Neural progenitor cell (in vitro differentiated cells): ENCODE measurements around the gene NAGA. TPM values are rescaled to one million over a fixed set of nuclear protein-coding genes. Genes with fewer than 3 reads are reported as not detected.

ENCODE experiments used
- DNase-seq: peaks from one replicate; pipeline ENCODE4 v3.0.0-alpha.2; 2016; ENCODE audit warnings: low spot score
- H2AFZ ChIP-seq: fragments of 200-600 bp; sonication (generic); replicated peaks from 2 replicates; pipeline ENCODE4 v1.6.1; 2016; ENCODE audit warnings: antibody characterized with exemption
- H3F3A ChIP-seq: fragments of 200-600 bp; sonication (generic); 2 replicates; pipeline ENCODE4 v1.6.1; 2016; ENCODE audit warnings: antibody characterized with exemption, low read depth
- H3K27ac ChIP-seq: fragments of 200-600 bp; sonication (generic); 2 replicates; pipeline ENCODE4 v1.5.1; 2016; ENCODE audit warnings: mild to moderate bottlenecking
- H3K27me3 ChIP-seq: fragments of 200-600 bp; sonication (generic); 2 replicates; pipeline ENCODE4 v1.6.1; 2016; ENCODE audit warnings: mild to moderate bottlenecking, moderate library complexity
- H3K36me3 ChIP-seq: fragments of 200-600 bp; sonication (generic); 2 replicates; pipeline ENCODE4 v1.5.1; 2016
- H3K4me1 ChIP-seq: fragments of 200-600 bp; sonication (generic); 2 replicates; pipeline ENCODE4 v1.6.1; 2016; ENCODE audit warnings: mixed run types
- H3K4me2 ChIP-seq: fragments of 200-600 bp; sonication (generic); 2 replicates; pipeline ENCODE4 v1.6.1; 2016
- H3K4me3 ChIP-seq: fragments of 200-600 bp; sonication (generic); 2 replicates; pipeline ENCODE4 v1.5.1; 2016
- H3K79me2 ChIP-seq: fragments of 200-600 bp; sonication (generic); 2 replicates; pipeline ENCODE4 v1.6.1; 2016; ENCODE audit warnings: low read depth
- H3K9ac ChIP-seq: fragments of 200-600 bp; sonication (generic); 2 replicates; pipeline ENCODE4 v1.6.1; 2016
- H3K9me3 ChIP-seq: fragments of 200-600 bp; sonication (generic); 2 replicates; pipeline ENCODE4 v1.5.1; 2016; ENCODE audit warnings: low read depth
- H4K20me1 ChIP-seq: fragments of 200-600 bp; sonication (generic); 2 replicates; pipeline ENCODE4 v1.6.1; 2016; ENCODE audit warnings: low read depth
- H3K27ac Mint-ChIP-seq: 3 replicates; pipeline ENCODE4 v1.8.0; 2021; ENCODE audit warnings: mixed read lengths
- H3K27me3 Mint-ChIP-seq: 2 replicates; pipeline ENCODE4 v1.8.0; 2022; ENCODE audit warnings: low read depth, mild to moderate bottlenecking, inconsistent platforms, moderate library complexity, mixed read lengths; ENCODE audit not compliant: insufficient read depth
- H3K36me3 Mint-ChIP-seq: 3 replicates; pipeline ENCODE4 v1.8.0; 2021; ENCODE audit warnings: mixed read lengths
- H3K4me1 Mint-ChIP-seq: 3 replicates; pipeline ENCODE4 v1.8.0; 2021; ENCODE audit warnings: mixed read lengths
- H3K4me3 Mint-ChIP-seq: 3 replicates; pipeline ENCODE4 v1.8.0; 2021; ENCODE audit warnings: mild to moderate bottlenecking, moderate library complexity, mixed read lengths
- H3K9me3 Mint-ChIP-seq: 3 replicates; pipeline ENCODE4 v1.8.0; 2020; ENCODE audit warnings: mixed read lengths
- CTCF ChIP-seq: fragments of 200-600 bp; sonication (generic); IDR thresholded peaks from 2 replicates; pipeline ENCODE4 v1.5.1; 2017; ENCODE audit warnings: antibody characterized with exemption, mild to moderate bottlenecking
- EZH2 ChIP-seq: fragments of 200-600 bp; sonication (generic); IDR thresholded peaks from 2 replicates; pipeline ENCODE4 v1.6.1; 2017; ENCODE audit warnings: antibody characterized with exemption, mild to moderate bottlenecking, moderate library complexity
- EZH2phosphoT487 ChIP-seq: fragments of 200-600 bp; sonication (generic); IDR thresholded peaks from 2 replicates; pipeline ENCODE4 v1.6.1; 2017; ENCODE audit warnings: antibody characterized with exemption
- total RNA-seq: library from RNA; depleted of rRNA; stranded (reverse); fragments of >200 nt; gene quantifications from 2 replicates; pipeline ENCODE4 v1.2.3, GENCODE V29; 2015; ENCODE audit warnings: low replicate concordance

The NAGA gene
- total RNA-seq, 1 donor from 2014 or later = 14.9 TPM

- H3K9me3 Mint-ChIP-seq = no peaks in the 10 kb centered on the region
- Histone ChIP-seq H4K20me1 (no peaks in the 10 kb centered on the region), H3K79me2 (no peaks in the 10 kb centered on the region), H2AFZ (no peak overlapping the region), H3K36me3 (no peaks in the 10 kb centered on the region), H3K4me1 (no peaks in the 10 kb centered on the region), H3K4me3 (no peak overlapping the region), H3K4me2 (no peak overlapping the region), H3K9ac (no peak overlapping the region), H3K27ac (no peak overlapping the region), H3K27me3 (no peaks in the 10 kb centered on the region), H3K9me3 (no peaks in the 10 kb centered on the region), H3F3A (no peaks in the 10 kb centered on the region)
- TF ChIP-seq EZH2 (no peak), CTCF (no peak), EZH2phosphoT487 (no peak)
- no peaks in the 10 kb centered on the region for H3K27me3 Mint-ChIP-seq
- DNase-seq = no peak
- H3K4me1 Mint-ChIP-seq = no peaks in the 10 kb centered on the region
- no peak overlapping the region for H3K4me3 Mint-ChIP-seq
- no peaks in the 10 kb centered on the region for H3K36me3 Mint-ChIP-seq
- H3K27ac Mint-ChIP-seq = no peak overlapping the region
Observed at GRCh38 chr22:42050641-42051180, 19.9 kb downstream of the NAGA start.

GRCh38 chr22:42041784-42042183 is 28.8 kb downstream of the NAGA start:
- DNase-seq = no peak
- H3K9me3 Mint-ChIP-seq = peaks cover 23% of the 10 kb centered on the region
- no peak overlapping the region for H3K4me3 ChIP-seq
- H3K27me3 Mint-ChIP-seq = peaks cover 7% of the 10 kb centered on the region
- no peaks in the 10 kb centered on the region for H3K27me3 ChIP-seq
- no peaks in the 10 kb centered on the region for H3K4me1 ChIP-seq
- no peaks in the 10 kb centered on the region for H3K9me3 ChIP-seq
- no peak for TF ChIP-seq EZH2phosphoT487
- TF ChIP-seq CTCF = no peak
- no peaks in the 10 kb centered on the region for H4K20me1 ChIP-seq
- no peak overlapping the region for H3K27ac Mint-ChIP-seq
- H3K9ac ChIP-seq = no peak overlapping the region
- H3K27ac ChIP-seq = no peak overlapping the region
- H3K36me3 Mint-ChIP-seq = peaks cover 5% of the 10 kb centered on the region
- H3F3A ChIP-seq = no peaks in the 10 kb centered on the region
- H3K4me3 Mint-ChIP-seq = no peak overlapping the region
- no peaks in the 10 kb centered on the region for H3K79me2 ChIP-seq
- H3K4me1 Mint-ChIP-seq = no peaks in the 10 kb centered on the region
- no peak overlapping the region for H2AFZ ChIP-seq
- no peak overlapping the region for H3K4me2 ChIP-seq
- H3K36me3 ChIP-seq = no peaks in the 10 kb centered on the region

DNA sequence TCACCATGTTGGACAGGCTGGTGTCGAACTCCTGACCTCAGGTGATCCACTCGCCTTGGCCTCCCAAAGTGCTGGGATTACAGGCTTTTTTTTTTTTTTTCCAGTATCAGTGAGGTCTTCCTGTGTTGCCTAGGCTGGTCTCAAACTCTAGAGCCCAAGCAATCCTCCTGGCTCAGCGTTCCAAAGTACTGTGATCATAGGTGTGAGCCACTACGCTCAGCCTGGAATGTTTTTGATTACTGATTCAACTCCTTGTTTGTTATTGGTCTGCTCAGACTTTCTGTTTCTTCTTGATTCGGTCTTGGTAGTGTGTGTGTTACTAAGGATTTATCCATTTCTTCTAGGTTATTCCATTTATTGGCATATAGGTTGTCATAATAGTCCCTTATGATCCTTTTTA is 31.3 kb downstream of the NAGA start:
- no peaks in the 10 kb centered on the region for H3K4me1 Mint-ChIP-seq
- H4K20me1 ChIP-seq = no peaks in the 10 kb centered on the region
- no peak overlapping the region for H3K9ac ChIP-seq
- H3K9me3 Mint-ChIP-seq = peaks cover 26% of the 10 kb centered on the region
- H3K9me3 ChIP-seq = no peaks in the 10 kb centered on the region
- H3K79me2 ChIP-seq = no peaks in the 10 kb centered on the region
- peaks cover 5% of the 10 kb centered on the region for H3K36me3 Mint-ChIP-seq
- no peak overlapping the region for H3K4me2 ChIP-seq
- DNase-seq = no peak
- no peak overlapping the region for H3K27ac ChIP-seq
- TF ChIP-seq EZH2 (no peak), EZH2phosphoT487 (no peak), CTCF (no peak)
- H3K4me3 ChIP-seq = no peak overlapping the region
- H3K27ac Mint-ChIP-seq = no peak overlapping the region
- H2AFZ ChIP-seq = no peak overlapping the region
- H3K4me3 Mint-ChIP-seq = no peak overlapping the region
- no peaks in the 10 kb centered on the region for H3K4me1 ChIP-seq
- no peaks in the 10 kb centered on the region for H3K36me3 ChIP-seq
- no peaks in the 10 kb centered on the region for H3F3A ChIP-seq
- H3K27me3 ChIP-seq = no peaks in the 10 kb centered on the region
- peaks cover 5% of the 10 kb centered on the region for H3K27me3 Mint-ChIP-seq
